ENCODE results near the gene ACOT8. TPM values are rescaled to one million over a fixed set of nuclear protein-coding genes. Genes with fewer than 3 reads are reported as not detected.

Gene ACOT8
- total and polyA plus RNA-seq, 9 of the 15 experiments (the other 6 are each of a cell fraction or from before 2014, with no cell fraction given) = 8.2 to 46.7 (median 20.7) TPM

- in situ Hi-C loops (cut with MboI) (no loop called here), intact Hi-C loops (cut with micrococcal nuclease) (no loop called here)
- Histone ChIP-seq H3K27me3 (ENCODE audit: control insufficient read depth in 2 of 2, insufficient read depth in 2 of 2, low read length in 2 of 2) (no peaks in the 10 kb centered on the region), H4K20me1 (replicated peaks; ENCODE audit: control insufficient read depth, insufficient read depth, low read length) (no peaks in the 10 kb centered on the region), H3K9me1 (ENCODE audit: control insufficient read depth, insufficient read depth, low read length) (no peaks in the 10 kb centered on the region), H3K4me3 (no peak overlapping the region), H3K9ac (ENCODE audit: insufficient read depth in 1 of 2, low read depth in 2 of 2, low read length in 2 of 2) (0 out of 4 replicates have a peak overlapping the region, but pooled peaks of 1 of the 2 experiments have one; percentile 54), H3K79me2 (ENCODE audit: control insufficient read depth, insufficient read depth, low read length) (no peaks in the 10 kb centered on the region), H3K36me3 (ENCODE audit: control insufficient read depth, insufficient read depth, low read length) (no peaks in the 10 kb centered on the region; the same call in 2 of the 3 replicates), H3K27ac (ENCODE audit: extremely low read depth, low read depth, low read length) (no peak overlapping the region), H3K9me3 (replicated peaks; ENCODE audit: control insufficient read depth, insufficient read depth, low read depth, low read length) (no peaks in the 10 kb centered on the region), H3K4me1 (replicated peaks in 1 of 2; ENCODE audit: control insufficient read depth in 2 of 2, insufficient read depth in 2 of 2, low read length in 2 of 2) (peaks cover 0 to 15% of the 10 kb centered on the region in 2 experiments; a peak in 2 of 5 replicates), H3K4me2 (ENCODE audit: insufficient read depth, low read length) (no peak overlapping the region), H2AFZ (ENCODE audit: low read depth, low read length) (no peak overlapping the region)
- BruUV-seq (replicated peaks) = no TSS peak
- FAIRE-seq = no peak
- DNase-seq (ENCODE audit: extremely low read depth in 1 of 4, low spot score in 3 of 4) = no peak
- 38% methylated on average over 9 of the region's 9 CpGs for WGBS (ENCODE audit: insufficient coverage, low coverage, missing lambda C conversion rate)
- ChIA-PET CTCF (ENCODE audit: low intra/inter-chr PET ratio) (interaction anchor here (0.5 kb wide), 1 partner anchor 809 kb away, joined by 3 read pairs; no protein-coding TSS in a partner anchor), POLR2A (interaction anchor here (0.8 to 2.0 kb wide), 4 partner anchors 13 to 19 kb away, joined by 3 to 6 read pairs (median 3); partner anchors contain the start of gene SNX21)
- TF ChIP-seq KLF1 (tag; IDR thresholded peaks at IDR 0.05) (no peak), HMBOX1 (IDR thresholded peaks at IDR 0.05) (0 out of 2 replicates have a peak, but pooled peaks have one; percentile 6), NR2C2 (CRISPR knock-in tag; IDR thresholded peaks at IDR 0.05) (no peak), NR2C2 (tag; IDR thresholded peaks at IDR 0.05) (peak; percentile 52; the same call in 1 of the 2 replicates), PCBP2 (IDR thresholded peaks at IDR 0.05; ENCODE audit: low read depth, low read length, poor library complexity, severe bottlenecking) (no peak), NR2C1 (IDR thresholded peaks at IDR 0.05) (peak; percentile 37; the same call in 1 of the 2 replicates), NR2C1 (tag; IDR thresholded peaks at IDR 0.05) (no peak), GABPA (tag; conservative IDR thresholded peaks at IDR 0.05; ENCODE audit: low read depth) (peak; percentile 52)
- TF ChIP-seq, protein P1, sequence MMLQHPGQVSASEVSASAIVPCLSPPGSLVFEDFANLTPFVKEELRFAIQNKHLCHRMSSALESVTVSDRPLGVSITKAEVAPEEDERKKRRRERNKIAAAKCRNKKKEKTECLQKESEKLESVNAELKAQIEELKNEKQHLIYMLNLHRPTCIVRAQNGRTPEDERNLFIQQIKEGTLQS (IDR thresholded peaks at IDR 0.05) = peak; percentile 47; the same call in 1 of the 2 replicates
- TF ChIP-seq, protein P1 (CRISPR knock-in tag; conservative IDR thresholded peaks at IDR 0.05) = no peak
- ATAC-seq = no peak
These were observed 39.6 kb downstream of the ACOT8 start for GRCh38 chr20:45817376-45818194.

All from K562 (cell line).